Measurements from ENCODE around the gene MAP3K1.
"Not testable (repeated sequence)": the region's sequence is repeated elsewhere in the genome, so short reads cannot be mapped to it uniquely, and the experiment has no call there.

MAP3K1 gene

GRCh38 chr5:56814963-56815657 is at the start of gene MAP3K1:
TSS of gene MAP3K1 (plus strand) at chr5:56815549. CDS start at chr5:56815574, 25 bp downstream.
- no peak for DNase-seq (ENCODE audit: low read depth, low spot score)

- DNase-seq (ENCODE audit: low read depth, low spot score): no peak
Measured at GRCh38 chr5:56766926-56767325, 48.4 kb upstream of the MAP3K1 start.

GRCh38 chr5:56769875-56770604 is 45.3 kb upstream of the MAP3K1 start:
- no peak for DNase-seq (ENCODE audit: low read depth, low spot score)

DNA sequence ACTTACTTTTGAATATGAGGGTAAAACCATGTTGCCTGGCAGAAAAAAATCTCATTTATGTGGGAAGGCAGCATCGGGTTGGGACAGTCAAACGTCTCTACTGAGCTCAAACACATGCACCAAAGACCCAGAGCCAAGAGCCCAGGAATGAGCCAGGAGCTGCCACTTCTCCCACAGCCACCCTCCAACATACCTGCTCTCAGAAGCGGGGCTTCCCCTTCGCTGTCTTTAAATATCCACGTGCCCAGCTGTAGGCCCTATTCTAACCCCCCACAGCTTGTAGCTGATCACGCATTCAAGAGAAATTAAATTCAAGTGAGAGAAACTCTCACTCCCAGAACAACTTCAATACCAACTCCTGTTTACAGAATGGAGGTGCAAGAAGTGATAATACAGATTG is 42.6 kb upstream of the MAP3K1 start:
- DNase-seq (ENCODE audit: low read depth, low spot score): no peak

GRCh38 chr5:56774957-56775356 is 40.4 kb upstream of the MAP3K1 start:
- no peak for DNase-seq (ENCODE audit: low read depth, low spot score)

DNA sequence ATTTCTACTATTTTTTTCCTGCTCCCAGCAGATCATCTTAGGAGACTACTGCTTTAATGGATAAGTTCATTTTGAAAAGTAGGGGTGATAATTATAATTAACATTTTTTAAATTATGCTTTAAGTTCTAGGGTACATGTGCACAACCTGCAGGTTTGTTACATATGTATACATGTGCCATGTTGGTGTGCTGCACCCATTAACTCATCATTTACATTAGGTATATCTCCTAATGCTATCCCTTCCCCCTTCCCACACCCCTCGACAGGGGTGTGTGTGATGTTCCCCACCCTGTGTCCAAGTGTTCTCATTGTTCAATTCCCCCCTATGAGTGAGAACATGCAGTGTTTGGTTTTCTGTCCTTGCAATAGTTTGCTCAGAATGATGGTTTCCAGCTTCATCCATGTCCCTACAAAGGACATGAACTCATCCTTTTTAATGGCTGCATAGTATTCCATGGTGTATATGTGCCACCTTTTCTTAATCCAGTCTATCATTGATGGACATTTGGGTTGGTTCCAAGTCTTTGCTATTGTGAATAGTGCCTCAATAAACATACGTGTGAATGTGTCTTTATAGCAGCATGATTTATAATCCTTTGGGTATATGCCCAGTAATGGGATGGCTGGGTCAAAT is 39.0 kb upstream of the MAP3K1 start:
- not testable (repeated sequence) for DNase-seq (ENCODE audit: low read depth, low spot score)

GRCh38 chr5:56783261-56783660 is 32.1 kb upstream of the MAP3K1 start:
- DNase-seq (ENCODE audit: low read depth, low spot score): no peak

- no peak for DNase-seq (ENCODE audit: low read depth, low spot score)
Measured at GRCh38 chr5:56786346-56786745, 29.0 kb upstream of the MAP3K1 start.

DNA sequence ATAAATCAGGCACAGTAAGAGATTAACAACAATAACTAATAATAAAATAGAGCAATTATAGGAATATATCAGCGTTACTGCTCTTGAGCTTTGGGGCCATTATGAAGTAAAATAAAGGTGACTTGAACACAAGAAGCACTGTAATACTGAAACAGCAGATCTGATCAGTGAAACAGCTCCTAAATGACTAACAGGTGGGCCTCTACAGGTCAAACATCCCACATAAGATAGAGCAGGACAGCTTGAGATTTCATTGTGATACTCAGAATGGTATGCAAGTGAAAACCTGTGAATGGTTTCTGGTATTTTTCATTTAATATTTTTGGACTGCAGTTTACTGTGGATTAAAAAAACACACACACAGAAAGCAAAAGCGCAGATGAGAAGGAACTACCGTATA is 24.0 kb upstream of the MAP3K1 start:
- DNase-seq (ENCODE audit: low read depth, low spot score): no peak

DNA sequence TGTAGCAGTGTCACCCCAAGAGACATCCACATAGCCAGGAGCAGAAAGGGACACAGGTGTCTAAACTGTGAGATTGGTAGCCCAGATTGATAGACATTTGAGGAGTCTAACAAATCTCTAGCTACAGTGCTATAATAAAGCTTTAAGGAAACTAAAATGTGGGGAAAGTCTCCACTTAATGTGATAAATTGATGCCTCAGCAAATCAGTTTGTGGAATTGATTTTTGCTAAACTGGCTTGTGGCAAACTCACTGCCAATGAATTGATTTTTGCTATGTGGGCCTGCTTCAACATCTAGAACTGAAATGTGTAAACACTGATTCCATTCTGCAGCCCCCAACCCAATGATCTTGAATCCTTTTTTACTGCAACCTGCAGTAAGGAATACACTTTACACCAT is 16.8 kb upstream of the MAP3K1 start:
- DNase-seq (ENCODE audit: low read depth, low spot score): no peak

DNA sequence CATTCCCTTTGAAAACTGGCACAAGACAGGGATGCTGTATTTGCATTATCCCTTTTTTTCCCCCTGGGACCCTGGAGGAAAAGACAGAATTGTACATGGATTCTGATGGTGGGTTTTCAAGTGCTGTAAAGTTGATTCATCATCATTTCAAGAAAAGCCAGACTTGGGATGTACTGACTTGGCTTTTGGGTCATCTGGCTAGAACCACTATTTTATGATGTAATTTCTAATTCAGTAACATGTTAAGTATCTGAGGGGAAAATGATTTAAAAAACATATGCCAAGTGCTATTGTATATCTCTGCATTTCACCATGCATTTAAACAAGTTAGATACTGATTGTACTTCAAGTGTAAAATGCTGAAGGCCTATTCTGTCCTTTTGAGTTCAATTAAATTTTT is 15.2 kb upstream of the MAP3K1 start:
- no peak for DNase-seq (ENCODE audit: low read depth, low spot score)

DNA sequence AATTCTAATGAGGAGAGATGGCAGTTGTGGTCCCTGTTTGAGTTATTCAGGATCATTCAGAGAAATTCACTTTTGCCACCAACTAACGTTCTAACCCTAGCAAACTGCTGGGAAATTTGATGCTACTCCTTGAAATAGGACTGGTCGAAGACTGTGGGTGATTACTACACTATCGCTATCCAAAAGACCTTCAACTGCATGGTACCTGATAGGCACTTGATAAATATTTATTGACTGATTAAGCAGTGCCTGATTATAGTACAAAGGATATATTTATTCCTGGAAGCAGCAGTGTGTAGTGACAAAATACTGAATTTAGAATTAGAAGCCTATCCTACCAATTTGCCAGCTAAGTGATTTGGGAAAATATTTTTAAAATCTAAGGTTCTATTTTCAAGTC is 14.1 kb upstream of the MAP3K1 start:
- DNase-seq (ENCODE audit: low read depth, low spot score): no peak

DNA sequence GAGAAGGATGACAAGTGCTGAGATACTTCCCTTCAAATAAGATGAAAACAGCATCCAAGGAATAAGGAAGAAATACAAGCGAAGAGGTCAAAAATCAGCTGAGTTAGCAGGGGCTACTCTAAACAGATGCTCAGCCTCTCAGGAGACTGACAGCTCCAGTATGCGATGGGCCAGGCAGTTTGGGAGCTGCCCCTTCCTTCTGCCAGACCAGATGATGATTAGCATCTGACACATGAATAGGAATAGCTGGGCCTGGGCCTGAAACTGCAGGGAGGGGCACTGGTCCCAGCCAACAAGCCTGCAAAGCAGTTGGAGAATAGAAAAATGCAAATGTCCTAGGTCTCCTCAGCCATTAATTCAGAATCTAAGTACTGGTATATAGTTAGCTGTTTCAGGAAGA is 13.1 kb upstream of the MAP3K1 start:
- no peak for DNase-seq (ENCODE audit: low read depth, low spot score)

- no peak for DNase-seq (ENCODE audit: low read depth, low spot score)
Measured at GRCh38 chr5:56803025-56803424, 12.3 kb upstream of the MAP3K1 start.

GRCh38 chr5:56803894-56804293 is 11.5 kb upstream of the MAP3K1 start:
- DNase-seq (ENCODE audit: low read depth, low spot score): no peak

DNA sequence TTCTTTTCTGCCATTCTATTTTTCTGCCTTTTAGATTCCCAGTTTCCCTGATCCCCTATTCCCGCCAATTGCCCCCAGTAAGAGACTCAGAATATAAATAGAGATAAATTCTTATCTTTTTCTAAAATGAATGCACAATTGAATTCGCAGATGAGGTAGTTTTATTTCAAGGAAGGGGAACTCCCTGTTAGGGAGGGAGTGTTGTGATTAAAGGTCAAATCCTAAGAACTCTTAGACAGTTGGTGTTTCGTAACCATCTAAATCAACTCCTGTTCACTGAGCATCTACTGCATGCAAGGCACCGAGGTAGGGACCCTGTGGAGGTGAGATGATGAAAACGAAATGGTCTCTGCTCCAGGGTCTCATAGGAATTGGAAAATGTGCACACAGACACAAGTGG is 7.7 kb upstream of the MAP3K1 start:
- no peak for DNase-seq (ENCODE audit: low read depth, low spot score)

DNA sequence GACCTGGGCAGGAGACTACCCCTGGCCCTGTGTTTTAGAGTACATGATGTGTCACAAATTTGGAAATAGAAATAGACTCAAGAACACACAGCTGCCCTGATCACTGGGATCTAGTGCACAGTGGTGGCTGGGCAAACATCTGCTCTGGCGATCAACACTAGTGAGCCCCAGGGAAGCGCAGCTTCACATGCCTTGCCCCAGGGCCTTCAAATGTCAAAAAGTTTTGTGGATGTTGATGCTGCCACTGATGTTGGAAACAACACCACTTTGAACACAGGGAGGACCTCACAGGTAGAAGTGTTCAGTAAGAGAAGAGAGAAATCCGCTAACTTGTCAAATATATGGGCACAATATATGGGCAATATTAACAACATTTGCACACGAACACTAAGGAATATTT is 7.1 kb upstream of the MAP3K1 start:
- DNase-seq (ENCODE audit: low read depth, low spot score): no peak

- DNase-seq (ENCODE audit: low read depth, low spot score): no peak
Measured at GRCh38 chr5:56810826-56811225, 4.5 kb upstream of the MAP3K1 start.

GRCh38 chr5:56812110-56812509 is 3.2 kb upstream of the MAP3K1 start:
- DNase-seq (ENCODE audit: low read depth, low spot score): no peak

- DNase-seq (ENCODE audit: low read depth, low spot score): no peak
Measured at GRCh38 chr5:56813302-56813701, 2.0 kb upstream of the MAP3K1 start.

- no peak for DNase-seq (ENCODE audit: low read depth, low spot score)
Measured at GRCh38 chr5:56814361-56814962, 887 bp upstream of the MAP3K1 start.

All from smooth muscle cell of the brain vasculature (primary cell).